ENCODE data around the gene SPON1. TPM values are rescaled to one million over a fixed set of nuclear protein-coding genes. Genes with fewer than 3 reads are reported as not detected.
"Not testable (repeated sequence)": the region's sequence is repeated elsewhere in the genome, so short reads cannot be mapped to it uniquely, and the experiment has no call there.

The SPON1 gene
- polyA plus RNA-seq, 1 donor from 2014 or later = 0.19 TPM

DNA sequence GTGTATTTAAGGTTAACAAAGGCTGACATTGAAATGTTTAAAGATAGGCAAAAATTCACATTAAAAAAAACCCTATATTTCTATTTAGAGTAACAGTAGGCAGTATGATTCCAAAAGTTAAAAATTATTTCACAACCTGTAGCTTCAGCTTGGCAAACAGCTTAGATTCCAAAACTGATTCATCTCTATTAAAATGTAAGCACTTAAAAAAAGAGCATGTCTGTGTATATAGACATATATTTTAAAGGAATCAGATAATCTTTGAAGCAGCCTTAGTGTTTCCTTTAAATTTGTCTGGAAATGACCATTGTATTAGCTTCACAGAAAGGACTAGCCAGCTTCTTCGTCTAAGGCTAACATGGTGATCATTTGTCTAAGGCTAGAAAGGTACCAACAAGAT, 316.3 kb downstream of the SPON1 start:
- peaks cover 13 to 22% (median 14%) of the 10 kb centered on the region in 3 donors for H3K4me1 Mint-ChIP-seq
- H3K36me3 Mint-ChIP-seq, H3K27ac Mint-ChIP-seq, H3K4me3 Mint-ChIP-seq, H3K27me3 Mint-ChIP-seq, H3K9me3 Mint-ChIP-seq: not testable (repeated sequence)

DNA sequence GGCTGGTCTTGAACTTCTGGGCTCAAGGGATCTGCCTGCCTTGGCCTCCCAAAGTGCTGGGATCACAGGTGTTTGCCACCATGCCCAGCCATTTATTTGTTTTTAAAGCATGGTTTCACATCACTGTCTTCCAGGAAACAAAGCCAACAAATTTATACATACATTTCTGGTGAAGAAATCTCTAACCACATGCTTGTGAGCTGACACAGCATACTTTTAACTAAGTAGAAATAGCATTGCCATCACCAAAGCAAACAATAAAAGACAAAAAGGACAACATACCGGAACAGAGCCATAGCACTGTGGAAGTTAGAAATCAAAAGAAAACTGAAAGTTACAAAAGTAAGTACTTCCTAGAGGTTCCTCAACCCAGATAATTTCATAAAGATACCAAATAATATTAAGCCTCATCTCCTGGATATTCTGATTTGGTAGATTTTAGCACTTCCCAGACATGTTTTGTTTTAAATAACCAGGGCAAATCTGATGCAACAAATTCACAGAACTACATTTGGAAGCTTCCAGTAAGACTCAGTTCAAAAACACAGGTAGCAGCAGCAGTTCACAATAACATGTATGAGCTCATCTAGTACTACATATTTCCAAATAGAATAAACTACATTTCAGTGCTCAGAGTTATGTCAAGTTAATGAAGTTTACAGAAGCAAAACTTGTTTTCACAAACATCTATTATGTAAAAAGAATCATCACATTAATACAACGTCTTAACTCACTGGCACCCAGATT, 325.8 kb downstream of the SPON1 start:
- Mint-ChIP-seq H3K4me3 (peak overlapping the region in 1 of 4 donors; percentile 37), H3K36me3 (peaks cover 4% of the 10 kb centered on the region), H3K9me3 (no peaks in the 10 kb centered on the region), H3K27ac (peak overlapping the region in 1 of 3 donors; percentile 41), H3K27me3 (no peaks in the 10 kb centered on the region), H3K4me1 (peaks cover 4 to 16% (median 13%) of the 10 kb centered on the region in 3 donors)

DNA sequence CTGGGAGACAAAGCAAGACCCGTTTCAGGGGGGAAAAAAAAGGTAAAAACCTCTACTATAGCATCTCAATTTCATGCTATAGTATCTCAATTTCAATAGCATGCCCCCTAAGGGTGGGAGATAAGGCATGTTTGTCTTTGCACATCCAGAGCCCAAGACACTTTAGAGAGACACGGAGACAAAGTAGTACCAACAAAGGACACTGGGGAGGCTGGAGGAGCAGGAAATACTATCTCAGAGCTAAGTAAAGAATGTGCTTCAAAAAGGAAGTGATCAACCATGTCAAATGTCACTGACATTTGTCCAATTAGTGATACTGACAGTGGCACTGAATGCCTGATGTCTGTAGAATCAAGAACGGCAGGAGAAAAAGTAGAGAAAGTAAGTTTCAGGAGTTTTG, 327.9 kb downstream of the SPON1 start:
- peaks cover 4% of the 10 kb centered on the region for H3K36me3 Mint-ChIP-seq
- H3K9me3 Mint-ChIP-seq = no peaks in the 10 kb centered on the region
- peak overlapping the region in 1 of 3 donors; percentile 18 for H3K27ac Mint-ChIP-seq
- no peak overlapping the region for H3K4me3 Mint-ChIP-seq
- H3K27me3 Mint-ChIP-seq = no peaks in the 10 kb centered on the region
- H3K4me1 Mint-ChIP-seq = peaks cover 6 to 18% (median 15%) of the 10 kb centered on the region in 3 donors

- peaks cover 23 to 46% (median 30%) of the 10 kb centered on the region in 3 donors for H3K4me1 Mint-ChIP-seq
- no peak overlapping the region for H3K27ac Mint-ChIP-seq
- no peaks in the 10 kb centered on the region for H3K9me3 Mint-ChIP-seq
- no peaks in the 10 kb centered on the region for H3K27me3 Mint-ChIP-seq
- no peak overlapping the region for H3K4me3 Mint-ChIP-seq
- no peaks in the 10 kb centered on the region for H3K36me3 Mint-ChIP-seq
Measured at GRCh38 chr11:14299921-14300320, 337.4 kb downstream of the SPON1 start.

GRCh38 chr11:14300661-14301304, 338.3 kb downstream of the SPON1 start:
- Mint-ChIP-seq H3K9me3 (no peaks in the 10 kb centered on the region), H3K4me1 (peaks cover 21 to 46% (median 32%) of the 10 kb centered on the region in 3 donors), H3K27me3 (no peaks in the 10 kb centered on the region), H3K4me3 (no peak overlapping the region), H3K36me3 (no peaks in the 10 kb centered on the region), H3K27ac (no peak overlapping the region)

DNA sequence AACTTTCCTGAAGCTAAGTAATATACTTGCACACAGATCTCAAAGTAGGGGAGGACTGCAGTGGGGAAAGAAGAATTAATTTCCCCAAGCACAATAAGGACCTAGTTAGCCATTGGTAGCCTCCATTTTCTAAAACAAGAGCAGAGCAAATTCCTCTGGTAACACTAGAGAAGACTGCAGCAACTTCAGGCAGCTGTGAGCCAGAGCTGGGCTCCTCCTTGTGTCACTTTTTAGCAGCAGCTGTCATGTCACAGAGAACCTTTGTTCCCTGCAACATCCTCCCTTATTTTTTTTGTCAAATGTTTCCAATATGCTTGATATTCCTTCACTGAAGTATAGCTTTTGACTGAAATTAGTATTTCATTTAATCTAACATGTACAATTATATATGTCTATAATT, 342.1 kb downstream of the SPON1 start:
- Mint-ChIP-seq H3K27me3 (no peaks in the 10 kb centered on the region), H3K4me3 (no peak overlapping the region), H3K36me3 (no peaks in the 10 kb centered on the region), H3K4me1 (peaks cover 15 to 32% (median 30%) of the 10 kb centered on the region in 3 donors), H3K27ac (no peak overlapping the region), H3K9me3 (no peaks in the 10 kb centered on the region)

DNA sequence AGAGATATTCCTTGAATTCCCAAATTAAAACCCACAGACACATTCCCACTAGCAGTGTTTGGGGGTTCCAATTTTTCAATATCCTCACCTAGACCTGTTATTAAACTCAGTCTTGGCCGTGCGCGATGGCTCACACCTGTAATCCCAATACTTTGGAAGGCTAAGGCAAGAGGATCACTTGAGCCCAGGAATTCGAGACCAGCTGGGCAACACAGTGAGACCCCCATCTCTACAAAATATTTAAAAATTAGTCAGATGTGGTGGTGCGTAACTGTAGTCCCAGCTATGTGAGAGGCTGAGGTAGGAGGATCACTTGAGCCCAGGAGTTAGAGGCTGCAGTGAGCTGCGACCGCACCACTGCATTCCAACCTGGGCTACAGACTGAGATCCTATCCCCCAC, 343.1 kb downstream of the SPON1 start:
- Mint-ChIP-seq H3K27ac (no peak overlapping the region), H3K9me3 (no peaks in the 10 kb centered on the region), H3K36me3 (no peaks in the 10 kb centered on the region), H3K4me1 (peaks cover 15 to 32% (median 30%) of the 10 kb centered on the region in 3 donors), H3K4me3 (no peak overlapping the region), H3K27me3 (no peaks in the 10 kb centered on the region)

GRCh38 chr11:14306481-14306880, 344.0 kb downstream of the SPON1 start:
- H3K4me1 Mint-ChIP-seq = peaks cover 15 to 32% (median 30%) of the 10 kb centered on the region in 3 donors
- H3K27ac Mint-ChIP-seq = peak overlapping the region in 1 of 3 donors; percentile 7
- no peaks in the 10 kb centered on the region for H3K9me3 Mint-ChIP-seq
- H3K4me3 Mint-ChIP-seq = peak overlapping the region in 1 of 4 donors; percentile 6
- no peaks in the 10 kb centered on the region for H3K36me3 Mint-ChIP-seq
- H3K27me3 Mint-ChIP-seq = no peaks in the 10 kb centered on the region

- Mint-ChIP-seq H3K36me3 (no peaks in the 10 kb centered on the region), H3K9me3 (no peaks in the 10 kb centered on the region), H3K4me1 (peaks cover 18 to 36% (median 33%) of the 10 kb centered on the region in 3 donors), H3K4me3 (peak overlapping the region in 1 of 4 donors; percentile 19), H3K27ac (no peak overlapping the region), H3K27me3 (no peaks in the 10 kb centered on the region)
Measured at GRCh38 chr11:14308114-14308896, 345.8 kb downstream of the SPON1 start.

DNA sequence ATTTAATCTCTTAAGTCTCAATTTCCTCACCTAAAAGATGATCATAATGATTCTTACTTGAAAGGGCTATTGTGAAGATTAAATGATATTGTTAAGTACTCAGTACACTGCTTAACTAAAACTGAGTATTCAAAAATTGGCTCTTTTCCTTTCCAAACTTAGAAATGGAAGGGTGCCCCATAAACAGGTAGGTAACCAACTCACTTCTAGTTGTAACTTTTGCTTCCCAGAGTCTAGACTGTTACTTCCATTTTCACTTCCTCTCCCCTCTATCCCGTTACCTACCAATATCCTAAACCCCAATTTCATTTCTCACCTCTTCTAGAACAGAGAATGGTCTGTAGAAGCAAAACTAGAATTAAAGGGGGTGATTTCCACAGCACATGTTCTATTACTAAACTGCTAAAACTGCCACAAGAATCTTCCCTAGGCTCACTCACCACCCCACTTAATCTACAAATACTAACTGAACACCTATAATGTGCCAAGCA, 346.4 kb downstream of the SPON1 start:
- Mint-ChIP-seq H3K27me3 (no peaks in the 10 kb centered on the region), H3K9me3 (no peaks in the 10 kb centered on the region), H3K4me3 (no peak overlapping the region), H3K27ac (no peak overlapping the region), H3K36me3 (no peaks in the 10 kb centered on the region), H3K4me1 (peaks cover 23 to 35% (median 32%) of the 10 kb centered on the region in 3 donors)

- Mint-ChIP-seq H3K4me1 (peaks cover 29 to 35% (median 33%) of the 10 kb centered on the region in 3 donors), H3K4me3 (no peak overlapping the region), H3K27ac (no peak overlapping the region), H3K36me3 (no peaks in the 10 kb centered on the region), H3K9me3 (no peaks in the 10 kb centered on the region), H3K27me3 (no peaks in the 10 kb centered on the region)
Measured at GRCh38 chr11:14309425-14310192, 347.1 kb downstream of the SPON1 start.

DNA sequence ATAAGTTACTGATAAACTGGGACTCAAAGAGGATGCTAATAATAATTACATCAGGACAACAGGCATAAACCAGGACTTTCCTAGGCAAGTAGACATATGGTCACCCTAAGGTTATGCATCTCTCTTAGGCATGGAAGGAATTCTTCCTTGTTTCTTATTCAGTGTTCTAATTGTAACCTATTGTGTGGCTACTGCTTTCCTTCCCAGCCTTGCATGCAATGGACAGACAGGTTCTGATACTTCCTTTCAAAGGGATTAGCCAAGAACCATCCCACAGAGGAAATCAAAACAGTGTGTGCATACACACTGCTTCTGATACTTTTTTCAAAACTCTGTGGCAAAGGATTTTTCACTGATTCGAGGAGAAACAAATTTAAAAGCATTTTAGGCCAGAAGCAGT, 348.2 kb downstream of the SPON1 start:
- Mint-ChIP-seq H3K4me3 (no peak overlapping the region), H3K4me1 (peaks cover 38 to 42% (median 38%) of the 10 kb centered on the region in 3 donors), H3K27ac (no peak overlapping the region), H3K36me3 (no peaks in the 10 kb centered on the region), H3K27me3 (peaks cover 2% of the 10 kb centered on the region), H3K9me3 (no peaks in the 10 kb centered on the region)

DNA sequence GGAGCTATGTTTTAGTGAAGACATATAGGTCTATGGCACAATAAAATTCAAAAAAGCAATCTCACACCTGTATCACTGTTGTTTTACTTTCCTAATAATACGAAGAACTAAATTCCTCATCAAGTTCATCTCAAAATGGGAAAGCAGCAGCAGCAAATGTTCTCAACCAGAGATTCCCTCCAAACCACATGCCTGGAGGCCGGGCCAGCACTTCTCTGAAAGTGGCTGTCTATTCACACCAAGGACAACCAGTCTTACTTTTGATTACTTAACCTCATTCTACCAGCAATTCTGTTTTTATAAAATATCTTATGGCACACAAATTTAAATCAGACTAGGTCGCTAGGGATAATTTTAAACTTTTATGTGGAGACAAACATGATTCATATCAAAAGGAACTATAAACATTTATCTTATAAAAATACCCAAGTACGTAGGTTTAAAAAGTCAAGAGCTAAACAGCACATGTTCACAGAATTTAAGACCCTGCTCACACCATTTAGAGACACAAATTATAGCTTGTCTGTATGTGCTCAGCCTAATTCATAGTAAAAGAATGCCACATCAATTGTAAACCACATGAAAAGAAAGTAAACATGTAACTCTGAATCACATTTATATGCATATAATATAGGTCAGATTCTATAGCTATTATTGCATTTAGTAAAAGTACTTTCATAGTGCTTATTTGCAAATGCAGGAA, 350.4 kb downstream of the SPON1 start:
- Mint-ChIP-seq H3K9me3 (no peaks in the 10 kb centered on the region), H3K36me3 (no peaks in the 10 kb centered on the region), H3K27ac (peak overlapping the region; percentile 93 to 97 (median 97)), H3K4me3 (peak overlapping the region; percentile 6 to 89 (median 74)), H3K27me3 (peaks cover 2% of the 10 kb centered on the region), H3K4me1 (peaks cover 48 to 55% (median 50%) of the 10 kb centered on the region in 3 donors)

DNA sequence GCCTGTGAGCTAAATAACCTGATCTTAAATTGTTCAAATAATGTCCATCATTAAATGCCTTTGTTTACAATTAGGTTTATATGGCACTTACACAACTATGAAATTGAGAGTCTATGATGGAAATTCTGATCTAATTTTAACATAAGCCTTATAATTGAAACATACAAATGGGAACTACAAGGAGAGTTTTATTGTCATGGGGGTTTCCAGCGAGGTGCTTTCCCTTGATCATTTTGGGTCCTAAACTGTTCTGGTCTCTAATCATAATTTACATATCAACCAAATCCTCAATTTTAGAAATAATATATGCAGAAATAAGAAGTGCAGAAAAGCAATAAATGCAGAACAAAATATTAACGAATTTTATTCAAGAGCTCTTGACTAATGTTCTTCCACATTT, 351.6 kb downstream of the SPON1 start:
- no peaks in the 10 kb centered on the region for H3K9me3 Mint-ChIP-seq
- H3K4me1 Mint-ChIP-seq = peaks cover 57 to 61% (median 58%) of the 10 kb centered on the region in 3 donors
- H3K4me3 Mint-ChIP-seq = peak overlapping the region; percentile 53 to 89 (median 87)
- peaks cover 2% of the 10 kb centered on the region for H3K27me3 Mint-ChIP-seq
- H3K36me3 Mint-ChIP-seq = no peaks in the 10 kb centered on the region
- H3K27ac Mint-ChIP-seq = peak overlapping the region; percentile 97 to 98 (median 97)

Data from IgD-negative memory B cell (primary cell).